Endothelial cell of hepatic sinusoid (primary cell): ENCODE data around the gene MGME1.
"Not testable (repeated sequence)": the region's sequence is repeated elsewhere in the genome, so short reads cannot be mapped to it uniquely, and the experiment has no call there.

Experiments
- in situ Hi-C: cut with HindIII; loops from 2 replicates; pipeline ENCODE4 v1.10.0; 2017; ENCODE audit warnings: low sequenced_read_pairs

The MGME1 gene

DNA sequence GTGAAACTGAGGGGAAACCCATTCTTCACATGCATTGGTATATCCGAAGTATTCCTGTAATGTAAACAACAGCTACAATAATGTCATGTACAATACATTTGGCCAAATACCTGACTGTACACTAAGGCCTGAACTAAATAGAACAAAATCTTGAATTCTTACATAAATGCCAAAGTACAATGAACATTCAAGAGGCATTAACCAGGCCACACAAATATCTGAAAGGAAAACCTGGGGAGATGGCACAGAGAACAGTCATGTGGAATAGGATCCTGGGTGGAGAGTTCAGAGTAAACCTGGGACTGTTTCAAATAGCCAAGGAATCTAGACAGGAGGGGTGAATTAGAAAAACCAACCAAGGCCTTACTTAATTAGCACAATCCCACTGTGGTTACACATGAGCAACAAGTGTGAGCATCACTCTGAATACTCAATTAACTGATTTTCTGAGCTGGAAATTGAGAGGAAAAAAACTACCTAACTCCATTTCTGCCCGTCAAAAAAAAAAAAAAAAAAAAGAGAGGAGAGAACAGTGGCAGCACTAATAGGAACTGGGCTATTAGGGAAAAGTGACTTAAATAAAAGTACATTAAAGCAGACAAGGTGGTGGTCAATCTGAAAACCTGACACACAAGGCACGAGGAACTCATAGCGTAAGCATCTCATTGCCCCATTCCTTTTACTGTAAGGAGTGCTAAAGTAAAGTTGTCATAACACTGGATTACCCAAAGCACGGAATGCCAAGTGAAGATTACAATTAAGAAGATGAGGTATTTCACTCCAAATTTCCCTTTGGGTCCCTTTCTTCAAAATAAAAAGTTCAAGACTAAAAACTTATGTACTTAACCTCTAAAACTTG, 11.1 kb upstream of the MGME1 start:
- in situ Hi-C loops = loop anchor here (5.0 kb wide), 1 partner anchor 435 kb away; no protein-coding TSS in a partner anchor

DNA sequence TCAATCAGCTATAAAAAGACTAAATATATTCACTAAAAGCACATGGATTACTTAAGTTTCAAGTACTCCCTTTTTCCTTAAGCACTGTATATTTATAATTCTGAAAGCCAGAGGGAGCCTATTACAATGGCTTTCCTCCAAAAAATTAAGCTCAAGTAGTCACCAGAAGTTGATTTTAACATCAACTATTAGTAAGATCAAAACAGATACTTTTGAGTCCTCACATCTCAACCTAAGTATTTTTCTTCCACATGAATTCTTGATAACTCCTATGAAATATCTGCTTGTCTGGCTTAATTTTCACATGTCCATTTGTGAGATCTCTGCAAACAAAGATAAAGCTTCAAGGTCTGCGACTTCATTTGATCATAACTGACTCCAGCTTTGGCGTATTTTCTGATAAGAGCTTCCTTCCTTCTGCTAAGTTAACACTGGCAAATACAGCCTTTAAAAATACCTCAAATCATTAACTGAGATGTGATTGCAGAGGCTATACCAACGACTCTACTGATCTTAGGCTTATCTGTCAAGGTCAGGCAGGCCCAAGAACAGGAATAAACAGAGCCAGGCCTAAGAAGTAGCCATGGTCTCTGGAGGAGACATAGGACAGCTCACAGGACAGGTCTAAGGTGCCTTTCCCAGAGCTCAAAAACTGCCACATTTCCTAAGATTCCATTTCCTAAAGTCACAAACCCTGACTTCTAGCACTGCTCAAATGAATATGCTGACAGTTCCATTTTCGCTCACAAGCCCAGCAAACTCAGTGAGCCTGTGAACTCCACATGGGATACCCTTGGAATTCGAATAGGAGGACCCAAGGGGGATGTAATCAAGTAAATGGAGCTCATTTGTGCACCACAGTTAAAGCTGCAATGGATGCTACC, 10.2 kb upstream of the MGME1 start:
- in situ Hi-C loops = loop anchor here (5.0 kb wide), 1 partner anchor 436 kb away; no protein-coding TSS in a partner anchor

DNA sequence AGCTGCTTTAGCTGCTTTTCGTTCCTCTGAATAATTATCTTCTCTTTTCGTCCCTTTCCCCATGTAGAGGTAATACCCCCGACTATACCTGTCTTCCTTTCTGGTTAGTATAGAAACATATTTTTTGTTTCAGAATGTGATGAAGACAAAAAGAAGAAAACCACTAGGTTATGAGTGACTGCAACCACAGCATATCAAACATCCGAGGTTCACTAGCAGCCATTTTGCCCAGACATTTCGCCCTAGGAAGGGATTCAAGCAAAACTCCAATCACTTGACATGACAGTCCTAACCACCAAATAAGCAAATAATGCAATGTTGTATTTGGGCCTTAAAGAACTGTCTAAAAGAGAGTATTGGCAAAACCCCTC, 9.6 kb upstream of the MGME1 start:
- in situ Hi-C loops = loop anchor here (5.0 kb wide), 1 partner anchor 437 kb away; no protein-coding TSS in a partner anchor

DNA sequence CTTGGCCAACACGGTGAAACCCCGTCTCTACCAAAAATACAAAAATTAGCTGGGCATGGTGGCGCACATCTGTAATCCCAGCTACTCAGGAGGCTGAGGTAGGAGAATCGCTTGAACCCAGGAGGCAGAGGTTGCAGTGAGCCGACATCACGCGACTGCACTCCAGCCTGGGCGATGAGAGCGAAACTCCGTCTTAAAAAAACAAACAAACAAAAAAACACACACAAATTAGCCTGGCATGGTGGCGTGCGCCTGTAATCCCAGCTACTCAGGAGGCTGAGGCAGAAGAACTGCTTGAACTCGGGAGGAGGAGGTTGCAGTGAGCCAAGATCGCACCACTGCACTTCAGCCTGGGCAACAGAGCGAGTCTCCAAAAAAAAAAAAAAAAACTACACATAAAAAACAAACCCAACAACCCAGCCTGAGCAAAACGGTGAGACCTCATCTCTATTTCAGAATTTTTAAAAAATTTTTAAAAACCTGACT, 8.4 kb upstream of the MGME1 start:
- in situ Hi-C loops = not testable (repeated sequence)

DNA sequence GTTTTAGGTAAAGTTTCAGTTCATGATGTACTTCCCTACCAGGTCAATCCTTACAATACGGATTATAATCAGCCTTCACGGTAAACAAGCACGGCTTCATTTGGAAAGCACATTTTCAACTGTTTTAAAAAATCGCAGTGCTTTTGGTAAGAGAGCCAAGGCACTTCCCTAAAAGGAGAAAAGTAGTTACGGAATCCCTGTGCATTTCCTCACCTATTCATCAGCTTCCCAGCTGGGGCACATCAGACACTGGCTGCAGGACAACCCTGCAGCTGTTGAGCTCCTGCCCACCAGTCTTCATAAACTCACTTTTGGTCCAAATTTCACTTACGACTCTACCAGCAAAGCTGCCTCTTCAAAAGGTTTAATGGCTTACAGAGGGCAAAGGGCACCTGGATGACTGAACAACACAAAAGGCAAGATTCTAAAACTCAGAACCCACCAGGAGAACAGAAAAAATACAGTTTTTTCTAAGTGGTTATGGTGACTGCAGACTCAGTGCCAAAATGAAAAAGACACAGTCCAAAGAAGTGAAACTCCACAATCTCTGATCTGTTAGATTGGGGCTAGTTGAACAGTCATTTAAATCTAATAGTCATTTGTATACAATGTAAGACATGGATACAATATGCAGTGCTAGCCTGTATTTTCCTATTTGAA, 7.8 kb upstream of the MGME1 start:
- in situ Hi-C loops = no loop called here

DNA sequence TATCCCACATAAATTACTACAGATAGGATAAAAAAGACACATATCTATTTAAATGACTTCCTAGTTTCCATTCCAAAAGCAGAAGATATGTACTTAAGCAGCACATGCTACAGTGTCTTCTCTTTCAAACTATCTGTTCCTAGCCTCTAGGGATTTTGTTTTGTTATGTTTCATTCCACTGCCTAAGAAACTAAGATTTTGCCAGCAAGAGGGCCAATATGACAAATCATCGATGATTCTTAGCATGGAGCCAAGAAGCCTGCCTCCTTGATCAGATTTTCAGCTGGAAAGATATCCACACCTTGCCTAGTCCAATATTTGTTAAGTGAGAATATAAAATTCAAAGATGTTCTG, 7.3 kb upstream of the MGME1 start:
- in situ Hi-C loops = no loop called here

DNA sequence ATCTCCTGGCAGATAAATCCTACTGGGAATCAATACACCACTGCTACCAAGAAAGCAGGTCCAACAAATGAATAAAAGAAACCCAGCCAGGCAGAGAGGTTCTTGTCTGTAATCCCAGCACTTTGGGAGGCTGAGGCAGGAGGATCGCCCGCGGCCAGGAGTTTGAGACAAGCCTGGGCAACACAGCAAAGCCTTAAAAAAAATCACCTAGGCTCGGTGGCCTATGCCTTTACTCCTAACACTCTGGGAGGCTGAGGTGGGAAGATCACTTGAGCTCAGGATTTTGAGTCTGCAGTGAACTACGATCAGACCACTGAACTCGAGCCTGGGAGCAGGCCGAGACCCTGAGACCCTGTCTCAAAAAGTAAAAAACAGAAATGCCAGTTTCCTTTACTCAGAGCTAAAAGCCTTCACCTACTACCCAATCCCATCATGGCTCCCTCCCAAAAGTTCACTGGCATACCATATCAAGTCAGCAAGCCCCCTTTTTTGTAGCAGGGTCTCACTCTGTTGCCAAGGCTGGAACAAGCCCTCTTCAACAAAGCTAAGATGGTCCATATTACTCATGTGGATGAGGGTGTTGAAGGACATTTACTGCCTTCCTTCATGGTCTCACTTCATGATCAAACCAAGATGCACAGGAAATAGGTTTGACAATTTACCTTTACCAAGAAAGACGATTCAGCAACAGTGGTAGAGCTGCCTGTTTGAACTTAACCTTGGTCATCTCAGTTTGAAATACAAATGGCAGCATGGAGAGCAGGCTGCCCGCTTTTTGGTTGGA, 5.5 kb upstream of the MGME1 start:
- in situ Hi-C loops = no loop called here

DNA sequence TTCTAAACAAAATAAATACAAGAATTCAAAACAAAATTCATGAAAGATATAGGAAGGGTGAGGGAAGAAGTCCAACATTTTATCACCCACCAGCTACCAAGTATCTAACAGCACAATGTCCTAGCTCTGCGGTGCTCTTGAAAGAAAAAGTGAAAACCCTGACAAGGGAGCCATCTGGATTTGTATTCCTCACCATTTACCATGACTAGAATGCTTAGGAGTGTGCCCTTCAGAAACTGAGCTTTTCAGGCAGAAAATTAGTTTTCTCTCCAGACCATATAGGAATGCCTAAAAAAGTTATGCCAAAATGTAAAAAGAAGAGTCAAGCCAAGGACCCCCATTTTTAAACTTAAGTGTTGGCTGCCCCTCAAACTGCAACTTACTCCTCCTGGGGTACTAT, 4.7 kb upstream of the MGME1 start:
- in situ Hi-C loops = no loop called here

DNA sequence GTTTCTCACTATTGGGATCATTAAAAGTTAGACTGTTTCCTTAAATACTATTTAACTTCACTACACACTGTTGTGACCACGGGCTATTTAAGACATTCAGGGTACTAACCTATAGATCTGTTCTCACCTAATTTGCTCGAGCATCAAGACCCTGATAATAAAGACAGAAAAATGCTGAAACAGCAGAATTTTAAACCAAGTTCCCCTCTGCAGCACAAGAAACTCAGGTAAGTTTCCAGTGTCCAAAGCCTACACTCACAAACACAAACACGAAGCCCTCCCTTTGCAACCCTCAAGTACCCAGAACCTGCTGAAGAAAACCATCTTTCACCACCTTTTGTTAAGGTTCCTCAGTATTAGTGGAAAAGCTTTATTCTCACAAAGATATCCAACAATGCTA, 4.2 kb upstream of the MGME1 start:
- in situ Hi-C loops = no loop called here

DNA sequence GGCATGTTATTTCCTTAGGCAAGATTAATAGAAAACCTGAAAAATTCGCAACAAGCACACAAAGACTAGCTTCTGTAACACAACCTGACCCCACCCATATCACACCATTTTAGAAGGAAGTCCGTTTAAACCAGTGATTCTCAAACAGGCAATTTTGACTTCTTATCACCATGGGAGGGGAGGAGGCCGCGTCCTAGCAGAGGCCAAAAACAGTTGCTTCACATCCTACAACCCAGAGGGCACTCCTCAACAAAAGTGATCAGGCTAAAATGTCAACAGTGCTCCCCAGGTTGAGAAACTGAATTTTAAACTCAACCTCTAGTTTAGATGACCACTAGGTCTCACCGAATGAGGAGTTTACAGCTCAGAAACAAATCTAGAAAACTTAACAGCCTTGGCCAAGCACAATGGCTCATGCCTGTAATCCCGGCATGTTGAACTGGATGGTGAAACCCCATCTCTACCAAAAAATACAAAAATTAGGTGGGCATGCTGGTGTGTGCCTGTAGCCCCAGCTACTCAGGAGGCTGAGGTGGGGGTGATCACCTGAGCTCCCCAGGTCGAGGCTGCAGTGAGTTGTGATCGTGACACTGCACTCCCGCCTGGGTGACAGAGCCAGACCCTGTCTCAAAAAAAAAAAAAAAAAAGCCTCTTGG, 3.6 kb upstream of the MGME1 start:
- in situ Hi-C loops = no loop called here

DNA sequence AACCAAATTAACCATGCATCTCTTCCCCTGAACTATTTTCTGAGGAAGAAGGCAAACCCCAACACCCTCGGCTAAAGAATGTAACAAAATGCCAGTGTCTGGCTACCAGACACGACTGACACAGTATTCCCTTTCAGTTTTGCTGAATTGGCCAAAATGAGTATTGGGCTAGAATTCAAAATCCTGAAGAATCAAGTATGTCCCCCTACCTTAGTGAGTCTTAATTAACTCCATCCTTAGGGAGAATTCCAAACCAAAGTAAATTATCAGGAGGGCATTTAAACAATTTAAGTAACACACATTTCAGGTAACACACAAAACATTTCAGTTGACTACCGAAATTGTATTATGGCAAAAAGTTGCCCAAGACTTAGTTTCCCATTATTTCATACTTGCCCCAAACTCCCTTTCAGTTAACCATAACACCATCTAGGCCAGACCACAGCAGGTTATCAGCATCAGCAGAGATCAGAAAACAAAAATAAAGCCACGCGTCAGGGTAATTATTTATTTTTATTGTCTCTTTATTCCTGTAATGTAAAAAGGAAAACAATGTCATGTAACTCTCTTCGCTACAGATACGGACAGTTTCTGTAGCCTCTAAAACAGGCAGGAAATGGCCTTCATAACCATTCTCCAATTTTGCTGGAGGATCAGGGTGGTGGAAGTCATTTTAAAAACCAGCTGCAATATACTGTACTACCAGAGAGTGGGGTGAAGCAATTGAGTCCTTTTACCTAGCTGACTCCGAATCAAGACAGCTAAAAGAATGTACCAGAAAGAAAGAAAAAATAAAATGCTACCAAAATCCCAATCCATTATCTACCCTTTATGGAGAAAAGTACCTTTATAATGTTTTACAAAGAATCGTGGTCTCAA, 2.1 kb upstream of the MGME1 start:
- in situ Hi-C loops = no loop called here

DNA sequence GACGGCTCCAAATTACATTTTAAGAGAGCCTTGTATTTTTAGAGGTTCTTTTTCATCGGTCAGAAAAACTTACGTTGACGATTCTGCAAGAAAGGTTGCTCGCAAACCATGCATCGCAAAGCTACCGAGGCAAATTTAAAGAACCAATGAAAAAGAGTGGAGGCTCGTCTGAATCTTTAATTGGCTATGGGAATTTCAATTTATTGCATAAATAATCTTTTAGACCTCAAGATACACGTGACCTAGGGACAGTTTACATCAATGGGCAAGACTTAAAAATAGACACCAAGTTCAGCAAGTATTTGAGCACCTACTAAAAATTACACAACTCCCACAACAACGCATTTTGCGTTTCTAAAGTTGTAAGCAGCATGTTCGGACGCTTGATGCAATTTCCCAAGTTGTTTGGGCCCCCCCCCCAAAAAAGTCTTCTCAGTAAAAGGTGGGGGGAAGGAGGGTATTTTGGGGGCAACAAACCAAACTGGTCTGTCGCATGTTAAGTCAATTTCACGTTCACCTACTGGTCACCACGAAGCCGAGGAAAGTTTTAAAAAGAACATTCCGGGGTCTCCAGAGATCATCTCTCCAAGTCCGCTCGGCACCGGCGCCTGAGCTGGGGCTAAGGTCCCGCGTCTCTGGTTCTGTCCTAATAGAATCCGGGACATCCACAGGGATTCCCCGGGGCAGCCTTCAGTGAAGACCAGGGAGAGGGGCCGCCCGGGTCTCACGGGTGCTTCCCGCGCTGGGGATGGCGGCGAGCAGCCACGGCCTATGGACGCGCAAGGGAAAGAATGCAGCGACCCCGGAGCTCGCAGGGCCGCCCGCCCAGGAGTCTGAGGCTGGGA, 1.1 kb upstream of the MGME1 start:
- in situ Hi-C loops = no loop called here

DNA sequence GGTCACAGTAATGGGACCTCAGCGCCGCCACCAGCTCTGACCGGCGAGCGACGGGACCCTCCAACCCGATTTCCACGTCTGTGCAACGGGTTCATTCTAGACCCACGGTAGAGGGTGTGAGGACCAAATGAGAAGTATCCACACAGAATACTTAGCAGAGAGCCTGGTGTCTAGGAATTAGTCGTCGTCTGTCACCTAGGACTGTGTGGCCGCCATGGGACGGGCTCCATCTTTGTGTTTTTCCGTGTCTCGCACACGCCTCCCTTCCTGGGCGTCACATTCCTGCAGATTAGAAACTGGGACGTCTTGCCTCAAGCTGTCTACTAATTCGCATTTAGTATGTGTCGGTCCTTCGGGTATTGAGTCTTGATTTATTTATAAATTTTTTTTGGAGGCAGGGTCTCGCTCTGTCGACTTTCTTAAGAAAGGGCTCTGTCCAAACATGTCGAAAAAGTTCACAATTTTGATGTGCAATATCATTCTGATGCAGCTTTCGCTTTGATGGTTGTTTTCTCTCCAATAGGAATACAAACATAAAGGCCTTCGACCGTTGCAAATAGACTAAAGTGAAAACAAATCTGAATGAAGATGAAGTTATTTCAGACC, 563 bp downstream of the MGME1 start:
- in situ Hi-C loops = no loop called here

DNA sequence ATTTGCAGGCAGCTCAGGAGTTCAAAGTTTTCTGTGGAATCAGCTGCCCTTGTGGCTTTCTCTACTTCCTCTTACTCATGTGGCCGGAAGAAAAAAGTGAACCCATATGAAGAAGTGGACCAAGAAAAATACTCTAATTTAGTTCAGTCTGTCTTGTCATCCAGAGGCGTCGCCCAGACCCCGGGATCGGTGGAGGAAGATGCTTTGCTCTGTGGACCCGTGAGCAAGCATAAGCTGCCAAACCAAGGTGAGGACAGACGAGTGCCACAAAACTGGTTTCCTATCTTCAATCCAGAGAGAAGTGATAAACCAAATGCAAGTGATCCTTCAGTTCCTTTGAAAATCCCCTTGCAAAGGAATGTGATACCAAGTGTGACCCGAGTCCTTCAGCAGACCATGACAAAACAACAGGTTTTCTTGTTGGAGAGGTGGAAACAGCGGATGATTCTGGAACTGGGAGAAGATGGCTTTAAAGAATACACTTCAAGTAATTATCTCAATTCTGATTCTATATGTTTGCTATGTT, 1.1 kb downstream of the MGME1 start:
- in situ Hi-C loops = no loop called here

DNA sequence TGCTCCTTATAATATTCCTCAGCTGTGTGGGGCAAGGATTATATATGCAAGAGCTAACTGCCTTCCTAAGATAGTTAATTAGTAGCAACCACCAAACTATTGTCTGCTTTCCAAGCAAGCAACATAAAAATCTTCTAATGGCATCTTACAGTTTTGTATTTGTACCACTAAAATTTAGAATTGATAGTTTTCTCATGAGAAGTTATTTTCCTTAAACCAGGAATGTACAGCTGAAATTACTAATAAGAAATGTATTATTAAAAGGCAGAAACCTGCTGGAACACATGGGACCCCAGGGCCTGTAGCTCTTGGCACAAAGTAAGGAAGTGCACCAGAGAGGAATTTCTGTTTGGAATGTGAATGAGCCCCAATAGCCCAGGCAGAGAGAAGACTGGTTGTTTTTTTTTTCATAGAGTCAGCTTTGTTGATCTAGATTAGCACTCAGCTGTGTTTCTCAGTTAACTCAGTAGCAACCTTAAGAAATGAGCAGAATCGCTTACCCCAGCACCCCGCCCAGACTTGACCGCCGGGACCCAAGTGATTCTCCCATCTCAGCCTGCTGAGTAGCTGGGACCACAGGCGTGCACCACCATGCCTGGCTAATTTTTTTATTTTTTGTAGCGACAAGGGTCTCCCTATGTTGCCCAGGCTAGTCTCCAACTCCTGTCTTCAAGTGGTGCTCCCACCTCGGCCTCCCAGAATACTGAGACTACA, 2.6 kb downstream of the MGME1 start:
- in situ Hi-C loops = no loop called here

DNA sequence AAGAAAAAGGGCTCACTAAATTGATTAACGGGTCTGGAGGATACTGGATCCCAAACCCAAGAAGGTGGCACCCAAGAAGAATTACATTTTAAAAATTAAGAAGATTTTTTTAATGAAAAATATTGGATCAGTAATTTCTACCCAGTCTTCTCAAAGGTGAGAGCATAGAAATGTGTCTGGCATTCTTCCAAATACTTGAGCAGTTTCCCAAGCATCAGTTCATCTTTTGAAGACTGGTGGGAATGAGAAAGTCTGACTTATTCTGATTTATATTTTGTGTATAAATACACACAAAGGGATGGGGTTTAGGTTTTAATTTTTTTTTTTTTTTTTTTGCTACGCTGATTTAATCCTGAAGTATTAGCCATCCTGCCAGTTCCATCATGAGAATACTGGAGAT, 3.3 kb downstream of the MGME1 start:
- in situ Hi-C loops = no loop called here

DNA sequence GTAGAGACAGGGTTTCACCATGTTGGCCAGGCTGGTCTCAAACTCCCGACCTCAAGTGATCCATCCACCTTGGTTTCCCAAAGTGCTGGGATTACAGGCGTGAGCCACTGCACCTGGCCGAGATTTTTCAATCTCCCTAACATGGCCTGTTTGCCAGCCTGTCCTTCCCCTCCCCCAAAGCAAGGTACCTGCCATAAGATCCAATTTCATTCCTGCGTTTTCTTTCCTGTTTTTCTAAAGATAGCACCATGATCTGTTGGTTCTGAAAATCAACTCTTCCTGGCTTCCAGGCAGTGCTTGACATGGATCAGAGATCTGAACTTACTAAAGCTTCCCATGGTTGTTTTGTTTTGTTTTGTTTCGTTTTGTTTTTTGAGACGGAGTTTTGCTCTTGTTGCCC, 7.5 kb downstream of the MGME1 start:
- in situ Hi-C loops = no loop called here
